GM19351 (cell line): Measurements from ENCODE around the gene SLC5A8.

Source experiments
- ATAC-seq: cut with Tn5 transposase; IDR thresholded peaks from one replicate; pipeline ENCODE4 v1.9.1; 2021; ENCODE audit warnings: mild to moderate bottlenecking, moderate library complexity; ENCODE audit not compliant: unreplicated experiment

The SLC5A8 gene, protein sequence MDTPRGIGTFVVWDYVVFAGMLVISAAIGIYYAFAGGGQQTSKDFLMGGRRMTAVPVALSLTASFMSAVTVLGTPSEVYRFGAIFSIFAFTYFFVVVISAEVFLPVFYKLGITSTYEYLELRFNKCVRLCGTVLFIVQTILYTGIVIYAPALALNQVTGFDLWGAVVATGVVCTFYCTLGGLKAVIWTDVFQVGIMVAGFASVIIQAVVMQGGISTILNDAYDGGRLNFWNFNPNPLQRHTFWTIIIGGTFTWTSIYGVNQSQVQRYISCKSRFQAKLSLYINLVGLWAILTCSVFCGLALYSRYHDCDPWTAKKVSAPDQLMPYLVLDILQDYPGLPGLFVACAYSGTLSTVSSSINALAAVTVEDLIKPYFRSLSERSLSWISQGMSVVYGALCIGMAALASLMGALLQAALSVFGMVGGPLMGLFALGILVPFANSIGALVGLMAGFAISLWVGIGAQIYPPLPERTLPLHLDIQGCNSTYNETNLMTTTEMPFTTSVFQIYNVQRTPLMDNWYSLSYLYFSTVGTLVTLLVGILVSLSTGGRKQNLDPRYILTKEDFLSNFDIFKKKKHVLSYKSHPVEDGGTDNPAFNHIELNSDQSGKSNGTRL

DNA sequence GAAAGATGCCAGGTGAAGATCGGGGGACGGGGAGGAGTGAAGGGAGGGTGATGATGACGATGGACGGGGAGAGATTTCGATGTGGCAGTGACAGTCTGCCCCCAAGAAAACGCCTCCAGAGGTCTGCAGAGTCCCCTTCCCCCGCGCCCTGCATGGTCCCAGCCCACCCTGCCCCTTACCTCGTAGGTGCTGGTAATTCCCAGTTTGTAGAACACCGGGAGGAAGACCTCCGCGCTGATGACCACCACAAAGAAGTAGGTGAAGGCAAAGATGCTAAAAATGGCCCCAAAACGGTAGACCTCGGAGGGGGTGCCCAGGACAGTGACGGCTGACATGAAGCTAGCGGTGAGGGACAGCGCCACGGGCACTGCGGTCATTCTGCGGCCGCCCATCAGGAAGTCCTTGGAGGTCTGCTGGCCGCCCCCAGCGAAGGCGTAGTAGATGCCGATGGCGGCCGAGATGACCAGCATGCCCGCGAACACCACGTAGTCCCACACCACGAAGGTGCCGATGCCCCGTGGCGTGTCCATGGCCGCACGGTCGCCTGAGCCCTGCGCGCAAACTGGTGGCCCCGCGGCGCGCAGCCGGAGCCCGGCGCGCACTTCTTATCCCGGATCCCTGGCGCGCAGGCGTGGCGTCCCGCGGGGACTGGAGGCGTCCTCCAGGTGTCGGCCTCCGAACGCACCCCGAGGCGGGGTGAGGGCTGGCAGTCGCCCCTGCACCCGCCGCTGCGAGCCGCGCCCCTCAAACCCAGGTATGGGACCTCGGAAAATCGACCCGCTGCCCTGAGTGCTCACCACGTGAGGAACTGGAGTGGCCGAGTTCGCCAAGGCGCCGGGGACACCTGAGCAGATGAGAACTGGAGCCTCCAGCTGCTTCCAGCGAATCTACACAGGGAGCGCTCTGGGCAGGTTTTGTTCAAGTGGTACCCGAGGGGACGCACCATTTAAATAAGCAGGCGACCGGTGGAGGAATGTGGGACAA lies at the start of gene SLC5A8:
Gene SLC5A8 (minus strand): TSS at position 920 of the 984 bp plus-strand sequence. CDS start 390 bp downstream, at position 530.
- no peak for ATAC-seq

DNA sequence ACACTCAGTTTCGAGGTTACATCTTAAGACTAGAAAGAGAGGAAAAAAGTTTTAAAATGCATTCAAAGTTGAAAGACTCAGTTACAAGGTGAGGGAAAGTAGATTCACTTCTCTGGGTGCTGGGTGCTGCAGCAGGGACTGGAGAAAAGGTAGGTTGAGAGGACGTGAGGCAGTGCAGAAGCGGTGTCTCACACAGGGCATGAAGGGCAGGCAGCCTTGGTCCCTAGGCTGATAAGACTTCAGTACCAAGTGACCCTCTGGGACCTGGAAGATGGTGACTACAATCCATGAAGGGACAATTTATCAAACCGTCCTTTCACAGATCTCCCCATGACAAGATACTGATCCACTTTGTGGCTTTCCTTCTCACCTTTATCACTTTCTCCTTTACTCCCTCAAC lies 47.3 kb upstream of the SLC5A8 start:
- ATAC-seq, result no peak

DNA sequence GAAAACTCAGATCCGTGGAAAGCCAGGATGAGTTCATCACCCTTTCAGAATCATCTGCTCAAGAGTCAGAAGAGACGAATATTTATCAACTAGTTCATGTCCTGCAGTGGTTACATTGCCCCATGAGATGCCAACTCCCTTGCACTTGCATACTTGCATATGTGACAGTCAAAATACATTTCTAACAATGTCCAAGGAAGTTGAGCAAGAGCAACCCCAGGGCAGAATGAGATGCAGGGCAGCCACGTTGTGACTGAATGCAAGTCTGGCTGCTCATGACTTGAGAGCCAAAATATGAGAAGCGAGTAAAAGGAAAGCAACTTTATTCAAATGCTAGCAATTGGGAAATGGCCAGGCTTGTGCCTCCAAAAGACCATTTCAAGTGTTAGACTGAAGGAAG lies 46.2 kb upstream of the SLC5A8 start:
- no peak for ATAC-seq

DNA sequence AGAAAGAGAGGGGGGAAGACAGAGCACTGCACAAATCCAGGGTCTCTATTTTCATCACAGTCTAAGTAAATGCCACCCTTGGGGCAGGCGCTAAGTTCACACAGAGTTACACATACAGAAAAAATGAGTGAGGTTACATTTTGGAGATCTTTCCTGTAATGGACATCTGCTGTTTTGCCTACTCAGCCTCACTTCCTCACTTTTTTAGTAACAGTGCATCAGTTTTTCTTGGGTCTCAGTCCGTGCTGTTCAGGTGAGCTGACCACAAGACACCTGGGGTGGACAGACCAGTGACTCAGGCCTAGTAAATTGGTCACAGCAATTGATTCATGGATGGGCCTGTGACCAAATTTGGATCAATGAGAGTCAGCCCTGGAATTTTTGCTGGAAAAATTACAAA lies 33.6 kb upstream of the SLC5A8 start:
- ATAC-seq, result no peak

DNA sequence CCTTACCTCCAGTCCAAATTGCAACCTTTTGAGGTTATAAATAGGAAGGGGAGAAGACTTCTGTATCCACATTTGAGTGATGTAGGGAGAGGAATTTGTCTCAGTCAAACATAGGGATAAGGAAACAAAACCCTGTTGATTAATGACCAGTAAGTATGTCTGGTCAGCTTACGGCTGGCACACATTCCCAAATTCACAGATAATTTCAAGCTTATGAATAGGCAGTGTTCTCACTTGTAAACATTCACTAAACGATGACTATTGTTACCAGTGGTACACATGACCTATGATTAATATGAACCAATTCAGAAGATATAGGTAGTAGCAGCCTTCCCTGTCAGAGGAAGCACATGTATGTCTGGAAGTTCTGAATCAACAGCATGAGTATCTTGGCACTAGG lies 33.0 kb upstream of the SLC5A8 start:
- no peak for ATAC-seq

DNA sequence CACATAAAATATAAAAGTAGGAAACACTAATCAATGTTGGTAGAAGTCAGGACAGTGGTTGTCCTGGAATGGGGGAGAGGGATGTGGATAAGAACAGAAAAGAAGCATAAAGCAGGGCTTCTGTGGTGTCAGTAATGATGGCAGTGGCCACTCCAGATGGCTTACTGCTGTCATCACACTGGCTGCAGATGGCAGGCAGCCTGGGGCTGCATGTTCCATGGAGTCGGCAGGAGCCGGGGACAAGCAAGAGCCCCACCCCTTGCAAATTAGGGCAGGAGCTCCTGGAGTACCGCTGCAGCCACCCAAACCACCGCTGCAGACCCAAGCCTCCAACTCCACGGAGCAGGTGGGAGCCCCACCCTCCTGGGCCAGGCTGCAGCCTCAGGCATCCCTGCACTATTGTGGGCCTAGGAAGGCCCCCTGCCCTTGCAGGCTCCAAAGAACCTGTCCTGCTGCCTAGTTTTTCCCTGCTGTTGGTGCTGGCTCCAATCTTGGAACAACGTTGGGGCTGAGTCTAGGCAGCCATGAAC lies 28.8 kb upstream of the SLC5A8 start:
- ATAC-seq, result no peak

DNA sequence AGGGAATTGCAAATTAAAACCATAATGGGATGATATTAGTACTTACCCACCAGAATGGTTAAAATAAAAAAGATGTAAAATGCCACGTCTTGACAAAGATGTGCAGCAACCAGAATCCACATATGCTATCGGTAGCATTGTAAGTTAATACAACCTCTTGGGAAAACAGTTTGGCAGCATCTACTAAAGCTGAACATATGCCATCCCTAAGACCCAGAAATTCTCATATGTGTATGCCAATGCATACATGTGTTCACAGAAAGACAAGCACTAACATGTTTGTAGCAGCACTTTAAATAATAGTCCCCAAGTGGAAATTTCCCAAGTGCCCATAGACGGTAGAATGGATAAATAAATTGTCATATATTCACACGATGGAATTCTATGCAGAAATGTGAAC lies 28.3 kb upstream of the SLC5A8 start:
- ATAC-seq, result no peak

DNA sequence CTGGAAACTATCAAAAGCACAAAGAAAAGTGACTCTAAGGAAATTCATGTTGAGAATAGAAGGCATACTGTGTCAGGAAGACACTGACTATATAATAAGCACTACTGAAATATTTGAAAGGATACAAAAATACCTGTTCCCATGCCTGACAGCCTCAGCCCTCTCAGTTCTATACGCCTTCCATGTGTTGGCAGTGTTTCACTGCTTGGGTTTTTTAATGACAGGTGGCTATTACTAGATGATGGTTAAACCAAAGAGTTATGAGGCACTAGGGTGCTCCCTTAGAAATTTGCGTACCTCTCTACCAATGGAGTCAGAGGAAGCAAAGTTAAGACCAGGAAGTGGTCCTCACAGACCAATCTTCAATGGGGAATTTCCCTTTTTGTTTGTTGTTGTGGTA lies 25.6 kb upstream of the SLC5A8 start:
- ATAC-seq, result no peak

DNA sequence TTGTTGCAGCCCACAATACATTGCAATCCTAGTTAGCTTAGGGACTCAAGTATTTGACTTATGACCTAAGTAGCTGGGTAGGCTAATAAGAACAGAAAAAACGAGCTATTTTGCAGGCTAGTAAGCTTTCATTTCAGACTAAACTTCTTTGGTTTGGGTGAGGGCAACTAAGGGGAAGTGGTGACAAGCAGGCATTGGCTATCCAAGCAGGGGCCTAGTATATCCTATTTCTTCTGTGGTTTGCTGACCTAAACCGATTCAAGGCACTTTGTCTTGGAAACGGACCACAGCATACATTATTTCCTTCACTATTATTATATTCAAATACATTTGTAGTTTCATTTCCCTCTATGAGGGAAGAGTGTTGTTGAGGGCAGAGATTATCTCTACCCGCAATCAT lies 21.6 kb upstream of the SLC5A8 start:
- no peak for ATAC-seq

DNA sequence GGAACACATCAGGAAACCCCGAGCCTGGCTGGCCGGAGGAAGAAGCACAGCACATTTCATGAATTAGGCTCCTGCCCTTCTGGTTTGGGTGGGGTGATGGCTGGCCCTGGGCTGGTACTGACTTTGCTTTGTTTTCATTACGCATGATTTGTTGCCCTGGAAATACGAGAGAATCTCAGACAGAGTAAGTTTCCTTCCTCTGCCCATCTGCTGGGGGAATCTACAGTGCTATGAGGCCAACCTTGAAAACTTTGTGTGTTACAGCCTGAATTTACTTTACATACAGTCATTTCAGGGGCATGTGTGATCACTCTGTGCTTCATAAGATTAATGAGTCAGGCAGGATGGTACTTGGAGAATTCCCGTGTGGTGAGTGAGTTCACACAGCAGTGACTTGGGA lies 20.5 kb upstream of the SLC5A8 start:
- no peak for ATAC-seq

DNA sequence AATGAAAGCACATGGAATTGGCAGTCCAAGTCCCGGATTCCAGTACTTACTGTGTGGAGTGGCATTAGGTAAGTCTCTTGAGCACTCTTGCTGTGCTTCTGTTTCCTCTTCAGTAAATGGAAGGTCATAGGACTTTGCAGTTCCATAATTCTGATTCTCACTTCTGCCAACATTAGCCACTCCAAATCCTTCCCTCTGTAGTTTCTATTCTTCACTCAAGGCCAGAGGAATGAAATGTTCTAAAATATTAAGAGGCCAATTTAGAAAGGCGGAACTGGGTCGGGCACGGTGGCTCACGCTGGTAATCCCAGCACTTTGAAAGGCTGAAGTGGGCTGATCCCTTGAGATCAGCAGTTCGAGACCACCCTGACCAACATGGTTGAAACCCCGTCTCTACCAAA lies 19.8 kb upstream of the SLC5A8 start:
- no peak for ATAC-seq

DNA sequence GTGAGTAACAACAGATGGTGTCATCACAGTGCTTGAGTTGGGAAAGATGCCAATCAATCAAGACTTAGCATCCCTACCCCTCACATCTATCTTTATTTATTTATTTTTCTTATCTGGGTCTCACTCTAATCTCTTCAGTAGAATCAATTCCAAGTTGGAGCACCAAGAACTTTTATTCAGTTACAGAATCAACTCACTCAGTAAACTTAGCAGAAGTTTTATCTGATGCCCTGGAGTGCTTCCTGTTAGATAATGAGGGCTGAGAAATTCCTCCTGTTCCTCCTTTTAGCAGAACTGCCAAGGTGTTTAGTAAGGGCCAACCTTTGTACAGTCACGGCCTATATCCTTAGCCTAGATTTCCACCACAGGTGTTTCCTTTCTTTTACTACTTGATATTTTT lies 11.3 kb upstream of the SLC5A8 start:
- no peak for ATAC-seq

DNA sequence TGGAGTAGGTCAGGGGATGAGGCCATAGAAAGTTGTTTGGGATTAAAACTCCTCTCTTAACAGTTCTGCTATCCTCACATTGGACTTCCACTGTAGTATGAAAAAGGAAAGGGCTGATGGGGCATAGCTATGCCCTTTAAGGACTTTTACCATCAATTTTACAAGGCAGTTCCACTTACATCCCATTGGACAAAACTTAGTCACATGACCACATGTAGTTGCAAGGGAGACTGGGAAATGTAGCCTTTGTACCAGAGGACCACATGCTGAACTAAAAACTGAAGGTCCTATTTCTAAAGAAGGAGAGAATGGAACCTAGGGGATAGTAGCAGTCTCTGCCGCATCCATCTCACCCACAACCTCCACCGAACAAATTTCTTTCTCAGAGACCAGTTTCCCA lies 6.8 kb upstream of the SLC5A8 start:
- no peak for ATAC-seq

DNA sequence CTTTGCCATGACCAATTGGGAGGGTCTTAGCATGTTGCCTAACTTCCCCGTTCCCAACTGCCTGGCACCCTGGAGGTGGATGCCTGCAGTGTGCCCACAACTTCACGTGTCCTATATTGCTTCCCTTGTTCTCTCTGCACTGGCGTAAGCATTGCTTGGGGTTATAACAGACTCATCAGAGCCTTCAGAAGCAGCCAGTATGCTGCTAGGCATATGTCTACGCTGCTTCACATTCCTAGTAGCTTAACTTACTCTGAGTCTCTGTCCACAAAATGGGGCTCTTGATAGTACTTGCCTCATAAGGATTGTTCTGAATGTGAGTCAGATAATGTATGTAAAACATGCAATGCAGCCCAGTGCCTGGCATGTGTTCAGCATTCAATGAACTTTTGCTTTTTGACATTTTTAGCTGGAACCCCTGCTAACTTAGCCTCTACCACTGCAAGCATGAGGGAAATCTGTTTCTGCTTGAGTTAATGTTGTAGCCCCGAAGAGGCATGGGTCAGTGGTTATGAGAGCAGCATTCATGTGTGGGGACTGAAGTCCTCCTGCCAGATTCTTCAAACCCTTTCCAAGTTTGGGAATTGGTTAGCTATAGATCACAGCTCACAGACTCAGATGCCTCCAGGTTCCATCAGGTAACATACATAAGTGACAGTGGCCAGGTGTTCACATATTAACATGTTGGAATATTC lies 2.8 kb downstream of the SLC5A8 start:
- no peak for ATAC-seq

DNA sequence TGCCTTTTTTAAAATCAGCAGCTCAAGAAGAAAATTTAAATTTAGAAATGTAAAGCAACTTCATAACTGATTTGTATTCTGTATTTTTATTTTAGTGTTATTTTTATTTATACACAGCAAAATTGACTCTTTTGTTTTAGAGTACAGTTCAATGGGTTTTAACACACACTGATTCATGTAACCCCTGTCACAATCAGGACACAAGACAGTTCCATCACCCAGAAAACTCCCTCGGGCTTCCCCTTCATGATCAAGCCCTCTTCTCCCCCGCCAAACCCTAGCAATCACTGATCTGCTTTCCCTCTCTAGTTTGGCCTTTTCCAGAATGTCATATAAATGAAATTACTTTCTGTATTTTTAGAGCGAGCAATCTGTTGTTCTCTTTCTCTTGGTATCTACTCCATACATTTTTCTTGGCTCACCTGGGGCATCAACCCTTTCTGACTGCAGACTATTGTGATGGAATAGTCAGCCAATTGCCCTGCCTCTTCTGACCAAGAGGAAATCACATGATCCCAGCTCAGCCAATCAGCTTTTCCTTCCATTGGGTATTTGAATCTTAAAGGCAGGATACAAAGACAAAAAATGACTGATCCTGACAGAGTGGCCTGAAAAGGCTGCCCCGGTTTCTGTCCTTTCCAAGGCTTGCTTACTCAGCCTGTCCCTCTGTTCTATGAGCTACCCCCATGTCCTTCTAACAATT lies 5.3 kb downstream of the SLC5A8 start:
- ATAC-seq, result no peak

DNA sequence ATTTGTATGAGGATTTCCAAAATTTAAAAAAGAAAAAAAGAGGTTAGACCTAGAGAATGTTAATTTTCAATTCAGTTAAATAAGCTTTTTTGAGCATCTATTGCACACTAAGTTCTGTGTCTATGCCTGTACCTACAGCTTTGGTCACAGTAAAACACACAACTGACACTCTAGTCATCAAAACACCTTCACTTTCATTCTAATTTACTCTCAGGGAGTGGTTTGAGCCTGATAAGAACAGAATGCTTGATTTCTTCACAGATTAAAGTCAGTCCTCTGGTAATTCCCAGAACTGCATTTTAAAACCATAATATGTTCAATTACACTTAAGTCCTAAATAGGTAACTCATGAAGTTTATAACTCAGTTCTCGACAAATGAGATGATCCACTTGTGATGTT lies 9.2 kb downstream of the SLC5A8 start:
- ATAC-seq, result no peak

DNA sequence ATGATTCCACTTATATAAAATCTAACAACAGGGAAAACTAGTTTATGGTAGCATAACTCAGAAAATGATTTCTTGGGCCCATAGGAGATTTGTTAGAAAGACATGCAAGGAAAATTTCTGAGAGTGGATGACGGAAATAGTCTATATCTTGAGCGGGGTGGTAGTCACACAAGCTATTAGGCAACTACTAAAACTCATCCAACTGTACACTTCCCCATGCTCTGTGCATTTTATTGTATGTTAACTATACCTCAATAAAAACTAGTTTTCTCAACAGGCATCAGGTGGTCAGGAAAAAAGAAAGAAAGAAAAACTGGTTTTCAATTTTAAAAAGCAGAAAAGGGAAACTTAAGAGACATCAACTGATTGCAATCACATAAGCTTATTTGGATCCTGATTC lies 9.9 kb downstream of the SLC5A8 start:
- no peak for ATAC-seq

DNA sequence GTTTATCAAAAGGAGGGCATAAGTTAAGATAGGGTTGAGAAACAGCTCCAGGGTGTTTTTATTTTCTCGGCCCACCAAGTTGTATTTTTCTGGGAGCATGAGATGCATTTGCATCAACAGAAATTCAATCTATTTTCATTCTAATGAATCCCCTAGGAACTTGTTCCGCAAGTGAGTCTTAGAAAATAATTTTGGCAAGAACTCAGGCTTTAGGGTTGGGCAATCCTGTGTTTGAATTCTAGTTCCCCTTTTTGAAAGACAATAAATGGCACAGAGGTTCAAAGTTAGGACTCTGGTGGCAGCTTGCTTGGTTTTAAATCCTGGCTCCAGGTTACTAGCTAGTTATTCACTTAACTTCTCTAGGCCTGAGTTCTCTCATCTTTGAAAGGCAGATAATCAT lies 23.7 kb downstream of the SLC5A8 start:
- ATAC-seq, result no peak

DNA sequence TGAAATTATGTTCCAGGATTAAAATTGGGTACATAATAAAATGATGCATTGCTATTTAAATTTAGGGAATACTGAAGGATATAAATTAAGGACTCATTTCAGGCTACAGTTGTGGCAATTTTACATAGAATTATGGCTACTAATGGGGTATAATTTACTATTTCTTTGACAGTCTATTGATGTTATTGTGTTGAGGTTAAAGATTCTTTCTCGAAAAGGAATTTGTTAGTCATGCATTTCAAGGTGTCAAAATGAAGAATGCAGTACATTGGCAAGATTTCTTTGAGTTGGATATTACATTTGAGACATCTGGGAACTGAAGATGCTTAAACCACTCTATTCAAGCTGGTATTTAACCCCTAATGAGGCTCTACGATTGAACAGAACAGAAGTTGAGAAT lies 28.3 kb downstream of the SLC5A8 start:
- ATAC-seq, result no peak

DNA sequence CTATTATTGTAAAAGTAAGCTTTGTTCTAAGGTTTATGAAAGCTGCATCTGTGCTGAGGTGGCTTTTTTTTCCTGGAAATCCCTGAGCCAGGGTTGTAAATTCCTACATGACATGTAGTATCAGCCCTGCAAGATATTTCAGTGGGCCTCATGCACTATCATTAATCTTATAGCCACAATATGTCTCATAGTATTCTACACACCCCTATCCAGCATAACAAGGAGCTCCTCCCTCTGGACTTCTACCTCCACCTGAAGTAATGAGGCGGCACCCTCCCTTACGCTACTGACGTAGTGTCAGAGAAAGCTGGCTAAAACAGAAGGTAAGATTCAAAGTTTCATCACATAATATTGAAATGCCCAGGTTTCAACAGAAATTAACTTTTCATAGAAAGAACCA lies 35.5 kb downstream of the SLC5A8 start:
- ATAC-seq, result no peak
